CD4-positive, alpha-beta T cell treated with Interferon gamma for 1 hour (primary cell): ENCODE data around the gene TKTL1.

Experiments
- DNase-seq: peaks from one replicate; pipeline ENCODE4 v3.0.0-alpha.2; 2020

TKTL1 gene

GRCh38 chrX:154348646-154349358 lies 53.2 kb downstream of the TKTL1 start:
- DNase-seq: no peak

- DNase-seq: peak; percentile 29
Observed at GRCh38 chrX:154349359-154349935, 53.9 kb downstream of the TKTL1 start.

DNA sequence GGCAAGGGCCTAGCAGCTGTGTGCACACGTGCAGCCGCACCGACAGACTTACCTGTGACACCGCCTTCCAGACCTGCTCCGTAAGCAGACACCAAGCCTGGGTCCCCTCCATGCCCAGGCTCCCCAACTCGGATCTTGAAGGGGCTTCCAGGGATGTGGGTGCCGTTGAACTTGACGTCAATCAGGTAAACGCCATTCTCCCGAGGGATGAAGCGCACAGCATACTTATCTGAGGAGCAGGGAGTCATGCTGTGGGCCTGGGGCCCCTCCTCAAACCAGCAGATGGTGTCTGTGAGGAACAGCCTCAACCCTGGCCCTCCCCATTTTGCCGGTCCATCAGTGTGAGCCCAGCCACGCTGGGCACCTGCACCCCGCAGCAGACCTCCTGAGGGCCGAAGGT lies 54.4 kb downstream of the TKTL1 start:
- no peak for DNase-seq

DNA sequence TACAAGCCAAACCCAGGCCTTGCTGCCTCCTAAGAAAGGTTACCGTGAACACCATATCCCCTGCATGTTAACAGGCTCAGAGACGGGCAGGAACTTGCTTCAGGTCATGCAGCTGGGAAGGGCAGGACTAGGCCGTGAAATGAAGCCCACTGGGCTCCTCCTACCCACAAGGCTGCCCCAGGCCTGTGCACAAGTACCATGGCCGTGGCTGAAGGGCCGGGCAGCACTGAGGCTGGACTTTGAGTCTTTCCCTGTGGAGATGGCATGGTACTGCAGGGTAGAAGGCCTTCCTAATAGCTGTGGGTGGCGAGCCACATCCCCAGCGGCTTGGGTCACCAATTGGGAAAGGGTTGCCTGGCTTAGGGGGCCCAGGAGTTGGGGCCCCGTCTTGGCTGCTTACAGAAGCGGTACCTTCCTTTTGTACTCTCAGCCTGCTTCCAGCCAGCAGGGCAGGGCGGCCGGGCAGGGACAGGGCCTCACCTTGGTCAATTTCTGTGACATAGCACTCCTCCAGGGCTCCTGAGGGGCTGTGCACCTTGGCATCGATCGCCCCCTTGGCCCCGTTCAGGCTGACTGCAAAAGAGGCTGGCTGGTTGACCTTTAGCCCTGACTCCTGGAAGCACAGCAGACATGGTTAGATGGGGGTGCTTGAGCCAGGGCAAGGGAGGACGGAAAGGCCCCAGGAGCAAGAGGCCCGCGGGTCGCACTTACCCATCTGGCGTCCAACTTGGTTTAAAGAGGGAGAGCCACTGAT lies 55.0 kb downstream of the TKTL1 start:
- DNase-seq: no peak

DNA sequence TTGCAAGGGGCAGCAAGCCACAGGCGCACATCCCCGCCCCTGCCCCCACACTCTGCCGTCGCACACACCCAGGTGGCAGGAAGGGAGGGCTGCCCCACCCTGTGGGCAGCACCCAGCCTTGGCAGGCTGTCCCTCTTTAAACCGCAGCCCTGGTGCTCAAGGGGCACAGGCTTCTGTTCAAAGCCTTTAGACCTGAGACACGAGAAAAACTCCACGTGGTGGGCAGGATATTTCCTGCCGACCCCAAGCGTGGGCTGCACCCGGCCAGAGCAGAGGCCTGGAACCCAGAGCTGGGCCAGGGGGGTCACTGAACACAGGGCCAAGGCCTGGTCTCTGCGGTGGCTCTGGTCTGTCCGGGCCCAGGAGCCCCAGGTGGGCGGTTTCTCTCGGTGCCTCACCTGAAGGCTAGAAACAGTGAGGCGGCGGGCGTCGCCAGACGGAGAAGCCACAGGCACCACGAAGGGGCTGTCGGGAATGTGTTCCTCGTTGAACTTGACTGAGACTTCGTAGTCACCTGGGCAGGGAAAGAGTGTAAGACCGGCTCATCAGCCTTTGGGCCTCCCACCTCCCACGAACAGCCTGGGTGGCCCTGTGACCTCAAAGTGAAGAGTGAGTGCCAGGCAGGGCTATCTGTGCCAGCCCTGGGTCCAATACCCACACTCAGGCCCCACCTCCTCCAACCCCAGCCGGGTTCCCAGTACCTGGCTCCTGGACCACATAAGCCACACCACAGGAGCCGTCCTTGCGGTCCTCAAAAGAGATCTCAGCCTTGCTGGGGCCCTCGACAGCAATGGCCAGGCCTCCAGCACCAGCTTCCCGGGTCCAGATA lies 55.8 kb downstream of the TKTL1 start:
- DNase-seq: peak; percentile 67

DNA sequence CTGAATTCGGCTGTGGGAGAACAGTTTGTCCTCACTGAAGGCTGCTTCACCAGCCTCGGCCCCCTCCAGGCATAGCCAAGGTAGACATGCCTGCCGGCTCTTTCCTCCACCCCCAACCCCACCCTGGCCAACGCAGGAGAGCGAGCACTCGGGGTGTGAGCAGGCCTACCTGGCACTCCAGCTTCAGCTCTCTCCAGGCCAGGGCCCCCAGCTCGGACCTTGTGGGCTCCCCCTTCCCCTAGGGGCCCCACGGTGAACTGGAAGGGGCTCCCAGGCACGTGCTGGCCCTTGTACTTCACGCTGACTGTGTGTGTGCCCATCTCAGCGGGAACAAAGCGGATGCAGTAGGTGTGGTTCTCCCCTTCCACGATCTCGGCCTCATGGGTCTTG lies 56.4 kb downstream of the TKTL1 start:
- DNase-seq: no peak

GRCh38 chrX:154352466-154352865 lies 56.9 kb downstream of the TKTL1 start:
- no peak for DNase-seq

GRCh38 chrX:154353172-154353843 lies 57.7 kb downstream of the TKTL1 start:
- DNase-seq: no peak

GRCh38 chrX:154354013-154354412 lies 58.4 kb downstream of the TKTL1 start:
- no peak for DNase-seq

DNA sequence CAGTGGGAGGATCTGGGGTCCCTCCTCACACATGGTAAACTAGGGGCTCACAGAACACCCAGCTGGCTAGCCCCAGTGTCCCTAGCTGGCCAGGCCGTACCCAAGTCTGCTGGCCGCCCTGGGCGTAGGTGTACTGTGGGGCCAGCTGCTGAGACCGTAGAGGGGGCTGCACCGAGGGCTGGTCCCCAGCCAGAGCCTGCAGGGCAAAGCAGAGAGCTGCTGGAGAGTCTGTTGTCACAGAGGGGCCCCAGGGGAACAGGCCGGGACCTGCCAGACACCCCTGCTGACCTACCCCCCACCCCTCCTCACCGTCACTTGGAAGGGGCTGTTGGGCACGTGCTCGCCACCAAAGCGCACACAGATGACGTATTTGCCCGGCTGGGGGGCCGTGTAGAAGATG lies 58.9 kb downstream of the TKTL1 start:
- no peak for DNase-seq

DNA sequence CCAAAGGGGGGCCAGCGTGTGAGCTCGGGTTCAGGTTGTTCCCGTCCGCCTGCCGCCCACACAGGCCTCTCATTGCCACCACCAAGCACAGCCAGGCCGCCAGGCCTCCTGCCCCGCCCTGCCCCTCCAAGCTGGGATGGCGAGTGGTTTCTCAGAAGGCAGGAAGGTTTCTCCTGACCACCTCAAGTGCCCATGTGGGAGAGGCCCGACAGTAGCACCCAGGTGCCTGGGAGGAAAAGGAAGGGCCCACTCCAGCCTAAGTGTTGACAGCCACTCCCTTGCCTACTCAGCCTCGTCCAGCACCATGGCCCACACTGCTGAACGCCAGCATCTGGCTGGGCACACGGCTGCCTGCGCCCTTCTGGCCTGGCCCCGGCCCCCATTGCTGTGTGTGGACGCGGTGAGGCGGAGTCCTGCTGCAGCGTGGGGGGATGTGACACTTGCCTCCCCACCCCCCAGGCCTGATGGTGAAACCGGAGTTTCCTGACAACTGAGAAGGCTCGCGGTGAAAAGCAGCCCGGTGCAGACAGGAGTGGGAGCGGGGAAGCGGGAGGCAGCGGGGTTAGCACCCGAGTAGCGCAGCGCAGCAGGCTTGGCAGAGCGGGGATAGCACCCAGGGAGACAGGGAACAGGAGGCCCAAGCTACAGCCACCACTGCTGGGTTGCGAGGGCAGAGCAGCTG lies 59.6 kb downstream of the TKTL1 start:
- DNase-seq: no peak

- no peak for DNase-seq
Observed at GRCh38 chrX:154355776-154356140, 60.2 kb downstream of the TKTL1 start.

DNA sequence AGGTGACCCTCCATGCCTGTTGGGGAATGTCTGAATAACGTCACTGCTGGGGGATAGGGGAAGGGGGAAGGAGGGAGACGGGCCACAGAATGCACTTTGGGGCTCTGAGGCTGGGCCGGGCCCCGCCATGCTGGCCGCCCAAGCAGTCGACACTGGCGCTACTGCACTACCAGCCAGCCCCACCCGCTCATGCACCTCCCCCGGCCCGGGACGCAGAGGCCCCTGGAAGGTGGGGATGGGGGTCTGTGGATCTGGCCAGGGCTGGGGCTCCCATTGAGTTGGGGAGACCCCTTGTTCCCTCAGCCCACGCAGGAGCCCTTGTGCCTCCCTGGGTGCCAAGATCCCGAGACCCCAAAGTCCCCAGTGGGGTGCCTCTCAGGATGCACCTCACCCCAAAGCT lies 61.0 kb downstream of the TKTL1 start:
- DNase-seq: no peak

- DNase-seq: no peak
Observed at GRCh38 chrX:154357205-154357604, 61.6 kb downstream of the TKTL1 start.

DNA sequence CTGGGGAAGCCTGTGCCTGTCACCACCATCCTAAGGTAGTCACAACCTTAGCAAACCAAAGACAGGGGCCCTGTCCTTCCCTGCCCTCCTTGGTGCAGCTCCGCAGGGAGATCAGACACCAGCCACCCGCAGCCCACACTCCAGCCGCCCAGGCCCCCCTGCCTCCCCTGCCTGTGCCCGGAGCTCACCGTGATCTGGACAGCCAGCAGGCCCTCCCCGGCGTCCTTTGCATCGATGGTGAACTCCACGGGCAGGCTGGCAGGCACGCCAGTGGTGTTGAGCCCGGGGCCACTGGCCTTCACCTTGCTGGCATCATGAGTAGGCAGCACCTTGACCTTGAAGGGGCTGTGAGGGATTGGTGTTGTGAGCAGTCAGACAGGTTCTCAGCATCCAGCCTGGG lies 62.4 kb downstream of the TKTL1 start:
- no peak for DNase-seq

DNA sequence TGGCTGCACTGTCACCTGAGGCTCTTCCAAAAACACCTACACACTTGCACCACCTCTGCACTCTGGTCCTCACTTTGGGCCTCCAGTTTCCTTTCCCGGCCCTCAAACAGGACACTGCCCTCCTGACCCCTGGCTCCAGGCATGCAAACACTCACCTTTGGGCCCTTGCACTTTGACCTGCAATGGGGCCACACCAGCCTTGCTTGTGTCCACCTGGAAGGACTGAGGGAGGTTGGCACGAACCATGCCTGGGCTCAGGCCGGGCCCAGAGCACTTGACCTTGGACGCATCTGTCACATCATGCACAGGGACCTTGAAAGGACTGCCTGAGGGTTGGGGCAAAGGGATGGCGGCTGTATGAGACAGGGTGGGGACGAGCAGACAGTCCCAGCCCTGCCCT lies 63.2 kb downstream of the TKTL1 start:
- no peak for DNase-seq

DNA sequence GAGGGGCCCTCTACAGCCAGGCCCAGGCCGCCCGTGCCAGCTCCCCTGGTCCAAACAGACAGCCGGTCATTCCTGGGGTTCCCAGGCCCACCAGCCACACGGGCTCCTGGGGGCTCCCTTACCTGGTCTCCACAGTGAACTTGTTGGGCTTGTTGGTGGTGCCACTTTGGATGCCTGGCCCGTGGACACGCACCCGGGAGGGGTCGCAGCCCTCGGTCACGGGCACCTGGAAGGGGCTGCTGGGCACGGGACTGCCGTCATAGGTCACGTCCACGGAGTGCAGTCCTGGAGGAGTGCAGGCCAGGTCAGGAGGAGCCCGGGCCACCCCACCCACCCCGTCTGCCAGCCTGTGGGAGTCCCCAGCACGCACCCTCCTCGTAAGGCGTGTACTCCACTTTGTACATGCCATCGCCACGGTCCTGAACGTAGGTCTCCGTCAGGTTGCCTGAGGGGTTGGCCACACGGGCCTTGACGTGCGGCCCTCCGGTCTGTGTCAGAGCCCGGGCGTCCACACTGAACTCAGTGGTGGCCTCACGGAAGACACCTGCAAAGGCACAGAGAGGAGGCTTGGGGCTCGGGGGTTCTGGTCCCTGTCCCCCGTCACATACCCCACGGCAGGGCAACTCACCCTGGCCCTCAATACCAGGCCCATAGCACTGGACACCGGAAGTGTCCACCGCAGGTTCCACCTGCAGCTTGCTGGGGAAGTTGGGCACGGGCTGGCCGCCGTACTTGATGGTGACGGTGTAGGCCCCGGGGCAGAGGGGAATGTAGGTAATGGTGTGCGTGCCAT lies 64.0 kb downstream of the TKTL1 start:
- no peak for DNase-seq

DNA sequence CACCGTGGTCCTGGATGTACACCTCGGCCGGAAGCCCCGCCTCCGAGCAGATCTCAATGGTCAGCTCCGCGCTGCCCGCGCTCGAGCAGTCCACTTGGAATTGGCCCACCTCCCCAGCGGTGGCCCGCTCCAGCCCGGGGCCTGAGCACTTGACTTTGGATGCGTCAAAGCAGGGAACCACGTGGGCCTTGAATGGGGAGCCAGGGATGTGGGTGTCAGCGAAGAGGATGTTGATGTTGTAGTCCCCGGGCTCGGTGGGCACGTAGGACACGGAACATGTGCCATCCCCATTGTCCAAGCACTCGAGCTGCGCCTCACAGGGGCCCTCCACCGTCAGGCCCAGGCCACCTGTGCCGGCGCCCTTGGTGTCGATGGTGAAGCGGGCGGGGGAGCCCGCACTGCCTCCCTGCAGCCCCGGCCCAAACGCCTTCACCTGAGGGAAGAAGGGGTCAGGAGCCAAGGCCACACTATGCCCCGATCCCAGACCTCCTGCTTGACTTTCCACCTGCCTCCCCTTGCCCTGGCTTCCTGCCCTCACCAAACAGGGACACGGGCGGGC lies 64.6 kb downstream of the TKTL1 start:
- no peak for DNase-seq

DNA sequence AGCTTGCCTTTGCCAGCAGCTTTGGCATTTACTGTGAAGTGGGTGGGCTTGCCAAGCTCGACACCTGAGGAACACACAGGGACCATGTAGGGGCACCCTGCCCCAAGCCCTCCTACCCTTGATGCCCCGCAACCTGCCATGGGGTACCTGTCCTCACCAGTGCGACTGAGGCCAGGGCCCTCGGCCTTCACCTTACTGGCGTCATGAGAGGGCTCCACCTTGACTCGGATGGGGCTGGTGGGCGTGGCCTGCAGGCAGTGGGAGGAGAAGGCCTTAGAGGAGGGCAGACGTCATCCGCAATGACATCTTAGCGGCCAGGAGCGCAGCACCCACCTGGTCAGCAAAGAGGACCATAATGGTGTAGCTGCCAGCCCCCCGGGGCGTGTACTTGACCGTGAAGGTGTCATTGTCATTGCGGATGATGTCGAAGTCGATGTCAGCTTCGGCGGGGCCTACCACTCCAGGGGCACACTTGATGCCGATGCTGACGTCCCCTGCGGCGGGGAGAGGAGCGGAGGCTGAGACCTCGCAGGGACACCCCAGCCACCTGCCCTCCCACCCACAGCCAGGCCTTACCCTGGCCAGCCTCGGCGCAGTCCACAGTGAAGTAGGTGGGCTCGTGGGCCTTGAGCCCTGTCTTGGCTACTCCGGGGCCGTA lies 66.6 kb downstream of the TKTL1 start:
- DNase-seq: no peak

DNA sequence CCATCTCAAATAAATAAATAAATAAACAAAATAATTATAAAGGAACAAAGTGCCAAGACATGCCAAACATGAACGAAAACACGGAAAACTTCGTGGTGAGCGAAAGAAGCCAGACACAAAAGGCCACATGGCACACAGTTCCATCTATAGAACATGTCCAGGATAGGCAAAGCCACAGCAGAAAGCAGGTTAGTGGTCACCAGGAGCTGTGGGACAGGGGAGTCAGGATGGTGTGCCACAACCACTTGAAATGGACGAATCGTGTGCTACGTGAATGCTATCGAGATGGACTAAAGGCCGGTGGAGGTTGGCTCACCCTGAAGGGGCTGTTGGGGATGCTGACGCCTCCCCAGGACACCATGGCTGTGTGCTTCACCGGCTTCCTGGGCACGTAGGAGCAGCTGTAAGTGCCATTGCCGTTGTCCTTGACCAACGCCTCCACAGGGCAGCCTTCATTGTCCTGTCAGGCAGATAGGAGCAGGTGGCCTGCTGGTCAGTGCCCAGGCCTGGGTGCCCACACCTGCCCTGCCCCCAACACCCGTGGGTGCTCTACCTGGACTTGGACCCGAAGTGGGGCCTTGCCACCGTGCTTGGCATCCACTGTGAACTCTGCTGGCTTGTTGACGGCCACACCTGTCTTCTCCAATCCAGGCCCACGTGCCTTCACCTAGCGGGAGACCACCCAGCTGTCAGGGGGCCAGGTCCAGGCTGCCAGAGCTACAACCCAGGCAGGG lies 68.3 kb downstream of the TKTL1 start:
- no peak for DNase-seq
